ENCODE results near the gene UBE2J2. TPM values are rescaled to one million over a fixed set of nuclear protein-coding genes. Genes with fewer than 3 reads are reported as not detected.
"Not testable (repeated sequence)": the region's sequence is repeated elsewhere in the genome, so short reads cannot be mapped to it uniquely, and the experiment has no call there.

UBE2J2 gene
- total RNA-seq, 2 donors from 2014 or later, result 27.5 to 33.5 TPM

- H3K27ac ChIP-seq, result no peak overlapping the region
- peaks cover 39% of the 10 kb centered on the region for H3K36me3 ChIP-seq
- no peak for TF ChIP-seq CTCF (IDR thresholded peaks at IDR 0.05)
- DNase-seq (ENCODE audit: low spot score), result no peak
- H3K4me1 ChIP-seq, result peaks cover 0 to 41% of the 10 kb centered on the region in 2 donors
- no peaks in the 10 kb centered on the region for H3K27me3 ChIP-seq
- no peak overlapping the region for H3K4me3 ChIP-seq
- no peaks in the 10 kb centered on the region for H3K9me3 ChIP-seq
Measured at GRCh38 chr1:1319646-1319941, 45.9 kb upstream of the UBE2J2 start.

- TF ChIP-seq CTCF (IDR thresholded peaks at IDR 0.05), result no peak
- Histone ChIP-seq H3K4me1 (peaks cover 0 to 41% of the 10 kb centered on the region in 2 donors), H3K27me3 (no peaks in the 10 kb centered on the region), H3K4me3 (no peak overlapping the region), H3K9me3 (no peaks in the 10 kb centered on the region), H3K27ac (peak overlapping the region; percentile 61 to 83), H3K36me3 (peaks cover 45% of the 10 kb centered on the region)
- no peak for DNase-seq (ENCODE audit: low spot score)
Measured at GRCh38 chr1:1318777-1319645, 45.4 kb upstream of the UBE2J2 start.

GRCh38 chr1:1318131-1318652, 44.5 kb upstream of the UBE2J2 start:
- no peak for TF ChIP-seq CTCF (IDR thresholded peaks at IDR 0.05)
- Histone ChIP-seq H3K4me1 (peaks cover 0 to 36% of the 10 kb centered on the region in 2 donors), H3K27me3 (no peaks in the 10 kb centered on the region), H3K9me3 (no peaks in the 10 kb centered on the region), H3K27ac (peak overlapping the region; percentile 61 to 83), H3K36me3 (peaks cover 53% of the 10 kb centered on the region), H3K4me3 (no peak overlapping the region)
- peak; percentile 88 for DNase-seq (ENCODE audit: low spot score)

- no peak overlapping the region for H3K4me3 ChIP-seq
- H3K36me3 ChIP-seq, result peaks cover 60% of the 10 kb centered on the region
- no peaks in the 10 kb centered on the region for H3K27me3 ChIP-seq
- peak overlapping the region; percentile 61 to 83 for H3K27ac ChIP-seq
- TF ChIP-seq CTCF (IDR thresholded peaks at IDR 0.05), result no peak
- peaks cover 0 to 28% of the 10 kb centered on the region in 2 donors for H3K4me1 ChIP-seq
- no peak for DNase-seq (ENCODE audit: low spot score)
- H3K9me3 ChIP-seq, result no peaks in the 10 kb centered on the region
Measured at GRCh38 chr1:1317420-1317819, 43.8 kb upstream of the UBE2J2 start.

- not testable (repeated sequence) for H3K4me3 ChIP-seq; DNase-seq (ENCODE audit: low spot score); H3K27ac ChIP-seq; H3K27me3 ChIP-seq; H3K9me3 ChIP-seq
- H3K4me1 ChIP-seq, result peaks cover 0 to 16% of the 10 kb centered on the region in 2 donors
- H3K36me3 ChIP-seq, result peaks cover 69% of the 10 kb centered on the region
Measured at GRCh38 chr1:1316199-1316598, 42.5 kb upstream of the UBE2J2 start.

GRCh38 chr1:1315435-1315954, 41.8 kb upstream of the UBE2J2 start:
- Histone ChIP-seq H3K27ac (no peak overlapping the region), H3K36me3 (peaks cover 73% of the 10 kb centered on the region), H3K27me3 (no peaks in the 10 kb centered on the region), H3K9me3 (no peaks in the 10 kb centered on the region), H3K4me1 (peaks cover 0 to 9% of the 10 kb centered on the region in 2 donors), H3K4me3 (no peak overlapping the region)
- no peak for TF ChIP-seq CTCF (IDR thresholded peaks at IDR 0.05)
- no peak for DNase-seq (ENCODE audit: low spot score)

Measured in right atrium auricular region (tissue), 2 donors.